ENCODE results near the gene DTNBP1.

- TF ChIP-seq CTCF (IDR thresholded peaks at IDR 0.05; ENCODE audit: low read depth, low read length, missing input control) (no peak), TAF1 (conservative IDR thresholded peaks at IDR 0.05) (no peak), GABPA (IDR thresholded peaks at IDR 0.05 in 1 of 2, conservative IDR thresholded peaks at IDR 0.05 in 1 of 2) (no peak), REST (IDR thresholded peaks at IDR 0.05) (no peak), ATF3 (IDR thresholded peaks at IDR 0.05) (no peak), ZBTB33 (IDR thresholded peaks at IDR 0.05) (no peak), RAD21 (IDR thresholded peaks at IDR 0.05) (no peak)
Observed at GRCh38 chr6:15654250-15654649, 8.6 kb downstream of the DTNBP1 start.

Measured in liver (tissue), 3 donors.